Activated CD4-positive, alpha-beta T cell treated with anti-CD3 and anti-CD28 coated beads, Interleukin-2, amount 50 U/mL, for 48 hours (primary cell): ENCODE results near the gene APOL6.
"Not testable (repeated sequence)": the region's sequence is repeated elsewhere in the genome, so short reads cannot be mapped to it uniquely, and the experiment has no call there.

Experiments used
- DNase-seq, 2 experiments: peaks; one replicate each; pipeline ENCODE4 v3.0.0-alpha.2; 2020

APOL6 gene

DNA sequence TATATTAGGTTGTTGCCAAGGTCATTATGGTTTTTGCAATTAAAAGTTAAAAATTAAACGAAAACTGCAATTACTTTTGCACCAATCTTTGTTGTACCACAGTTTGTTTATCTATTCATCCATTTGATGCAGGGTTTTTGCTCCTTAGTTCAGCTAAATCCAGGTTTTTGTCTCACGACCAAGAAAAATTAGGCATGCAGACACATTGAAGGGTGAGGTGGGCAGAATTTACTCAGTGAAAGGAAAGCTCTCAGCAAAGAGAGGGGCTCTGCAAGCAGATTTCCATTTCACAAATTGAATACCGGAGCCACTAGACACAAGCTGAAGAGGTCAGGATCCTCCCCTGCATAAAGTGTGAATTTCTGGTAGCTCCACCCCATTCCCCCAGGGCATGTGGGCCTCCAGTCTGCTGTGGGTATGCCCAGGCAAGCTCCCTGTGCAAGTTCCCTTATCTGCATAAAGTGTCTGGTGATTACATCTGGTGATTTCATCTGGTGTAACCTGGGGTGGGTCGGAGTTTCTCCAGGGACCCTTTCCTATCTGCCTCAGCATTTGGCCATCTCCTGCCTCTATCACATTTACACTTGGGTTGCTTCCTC, 33.3 kb downstream of the APOL6 start:
- no peak for DNase-seq

DNA sequence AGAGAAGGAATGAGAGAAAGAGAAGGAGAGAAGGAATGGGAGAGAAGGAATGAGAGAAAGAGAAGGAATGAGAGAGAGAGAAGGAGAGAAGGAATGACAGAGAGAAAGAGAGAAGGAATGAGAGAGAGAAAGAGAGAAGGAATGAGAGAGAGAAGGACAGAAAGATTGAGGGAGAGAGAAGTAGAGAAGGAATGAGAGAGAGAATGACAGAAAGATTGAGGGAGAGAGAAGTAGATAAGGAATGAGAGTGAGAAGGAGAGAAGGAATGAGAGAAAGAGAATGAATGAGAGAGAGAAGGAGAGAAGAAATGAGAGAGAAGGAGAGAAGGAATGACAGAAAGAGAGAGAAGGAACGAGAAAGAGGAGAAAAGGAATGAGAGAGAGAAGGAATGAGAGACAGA, 35.3 kb downstream of the APOL6 start:
- DNase-seq: no peak

DNA sequence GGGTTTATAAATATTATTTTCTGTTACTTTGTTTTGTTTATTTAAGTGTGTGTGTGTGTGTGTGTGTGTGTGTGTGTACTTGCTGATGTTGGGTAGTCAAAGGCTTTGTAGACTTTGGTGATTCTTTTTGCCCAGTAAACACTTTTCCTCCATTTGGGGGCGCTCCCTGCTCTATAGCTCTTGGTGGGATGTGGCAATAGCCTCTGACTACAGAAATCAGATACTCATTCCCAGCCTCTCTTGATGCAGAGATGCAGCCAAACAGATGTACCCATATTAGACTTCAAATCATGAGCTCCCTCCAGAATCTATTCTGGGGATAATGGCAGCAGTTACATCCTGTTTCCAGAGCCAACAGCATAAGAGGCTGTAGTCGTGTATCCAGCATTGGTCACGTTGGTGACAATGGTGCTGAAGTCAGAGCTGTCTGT, 36.0 kb downstream of the APOL6 start:
- DNase-seq: no peak

DNA sequence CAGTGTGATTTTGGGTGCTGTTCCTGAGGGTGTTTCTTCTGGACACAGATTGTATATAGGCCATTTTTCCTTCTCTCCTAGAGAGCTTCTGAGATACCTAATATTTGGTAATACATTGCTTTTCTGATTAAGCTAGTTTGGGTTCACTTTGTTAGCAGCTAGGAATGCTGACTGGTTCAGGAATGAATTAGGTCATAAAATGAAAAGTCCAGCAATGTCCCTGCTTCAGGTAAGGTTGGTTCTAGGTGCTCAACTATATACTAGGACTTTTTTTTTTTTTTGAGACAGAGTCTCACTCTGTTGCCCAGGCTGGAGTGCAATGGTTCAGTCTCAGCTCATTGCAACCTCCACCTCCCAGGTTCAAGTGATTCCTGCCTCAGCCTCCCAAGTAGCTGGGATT, 36.5 kb downstream of the APOL6 start:
- no peak for DNase-seq

DNA sequence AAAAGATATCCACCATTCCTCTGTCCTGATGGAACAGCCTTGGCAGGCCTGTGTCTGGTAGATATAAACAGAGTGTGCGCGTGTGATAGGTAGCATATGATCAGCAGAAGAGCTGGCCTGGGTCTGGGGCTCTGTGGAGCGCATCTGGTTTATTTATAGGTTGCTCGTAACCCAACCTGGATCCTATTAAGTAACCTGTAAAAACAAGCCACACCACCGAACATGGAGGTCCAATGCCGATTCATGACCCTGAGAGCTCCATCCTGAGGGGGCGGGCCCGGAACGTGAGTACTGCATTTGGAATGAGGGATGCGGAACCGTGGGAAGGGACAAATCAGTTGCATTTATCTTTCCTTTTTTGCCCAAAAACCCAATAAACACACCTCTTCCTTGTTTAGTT, 37.5 kb downstream of the APOL6 start:
- DNase-seq: no peak

DNA sequence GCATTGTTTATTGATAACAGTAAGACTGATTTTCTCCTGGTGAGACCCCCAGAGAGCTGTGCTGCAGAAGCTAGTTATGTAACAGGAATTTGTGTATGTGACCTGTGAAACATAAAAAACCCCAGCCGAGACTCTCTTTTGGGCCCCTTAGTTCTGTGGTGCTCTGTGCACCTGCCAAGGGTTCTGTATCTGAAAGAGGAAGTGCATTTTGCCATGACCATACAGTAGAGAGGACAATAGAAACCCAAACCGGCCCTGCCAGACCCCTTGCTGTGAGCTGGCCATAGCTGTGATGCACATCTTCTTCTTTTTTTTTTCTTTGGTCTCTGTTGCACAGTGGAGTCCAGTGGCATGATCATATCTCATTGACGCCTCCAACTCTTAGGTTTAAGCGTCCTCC, 38.1 kb downstream of the APOL6 start:
- DNase-seq: no peak

DNA sequence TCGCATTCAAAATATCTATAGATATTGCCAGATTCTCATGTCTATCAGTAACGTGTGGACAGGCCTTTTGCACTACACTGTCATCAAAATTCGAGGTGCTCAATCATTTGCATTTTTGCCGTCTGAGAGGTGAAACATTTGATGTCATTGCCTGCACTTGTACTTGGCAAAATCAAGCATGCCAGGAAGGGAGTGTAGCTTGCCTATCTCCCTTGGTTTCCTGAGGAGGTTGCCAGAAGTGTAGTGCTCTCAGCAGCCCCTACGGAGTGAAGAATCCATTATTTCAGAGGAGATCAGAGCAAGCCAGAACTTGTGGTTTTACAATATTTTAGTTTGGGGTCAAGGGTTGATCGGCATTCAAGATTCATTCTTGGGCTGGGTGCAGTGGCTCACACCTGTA, 39.2 kb downstream of the APOL6 start:
- no peak for DNase-seq

DNA sequence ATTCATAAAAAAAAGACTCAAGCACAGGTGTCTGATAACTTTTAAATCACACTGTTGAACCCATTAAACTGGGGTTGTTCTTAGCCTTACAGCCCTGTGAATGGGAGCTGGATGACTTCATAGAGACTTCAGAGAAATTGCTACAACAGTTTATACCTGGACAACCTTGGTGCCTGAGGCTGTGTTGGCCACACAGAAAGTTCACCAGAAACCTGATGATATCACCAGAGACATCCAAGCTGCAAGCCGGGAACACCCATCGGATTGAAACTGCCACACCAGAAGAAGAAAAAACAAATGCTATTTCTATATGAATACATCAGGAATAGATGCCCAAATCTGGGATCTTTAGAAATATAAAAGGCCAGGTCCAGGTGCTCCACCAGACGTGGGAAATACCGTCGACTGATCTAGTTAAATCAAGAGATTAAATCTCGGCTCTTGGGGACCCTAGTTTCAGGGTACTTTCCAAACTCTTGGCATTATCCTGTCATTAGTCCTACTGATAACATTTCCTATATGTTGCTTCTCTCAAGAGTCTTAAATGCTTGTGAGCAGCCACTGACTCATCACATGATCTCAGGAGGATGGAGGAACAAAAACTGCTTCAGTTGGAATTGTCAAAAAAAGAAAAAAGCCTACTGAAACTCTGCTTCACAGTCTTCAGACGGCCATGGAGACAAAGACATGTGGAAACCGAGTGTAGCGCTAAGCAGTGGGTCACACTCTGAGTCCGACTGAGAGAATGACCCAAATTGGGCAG, 40.8 kb downstream of the APOL6 start:
- DNase-seq: no peak

DNA sequence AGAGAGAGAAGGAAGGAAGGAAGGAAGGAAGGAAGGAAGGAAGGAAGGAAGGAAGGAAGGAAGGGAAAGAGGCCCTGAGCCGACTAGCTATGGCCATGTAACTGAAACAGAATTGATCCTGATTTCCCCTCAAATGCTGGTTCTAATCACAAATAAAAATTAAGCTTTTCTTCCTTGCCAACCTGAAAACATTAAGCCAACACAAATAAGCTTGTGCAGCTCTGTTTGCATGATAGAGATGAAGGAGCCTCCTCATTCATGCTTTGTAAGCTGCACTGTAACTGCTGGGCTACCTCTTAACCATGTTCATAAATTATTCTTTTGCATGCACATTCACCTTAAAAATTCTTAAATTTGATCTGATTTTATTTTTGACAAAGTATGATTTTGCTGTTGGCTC, 41.8 kb downstream of the APOL6 start:
- no peak for DNase-seq

DNA sequence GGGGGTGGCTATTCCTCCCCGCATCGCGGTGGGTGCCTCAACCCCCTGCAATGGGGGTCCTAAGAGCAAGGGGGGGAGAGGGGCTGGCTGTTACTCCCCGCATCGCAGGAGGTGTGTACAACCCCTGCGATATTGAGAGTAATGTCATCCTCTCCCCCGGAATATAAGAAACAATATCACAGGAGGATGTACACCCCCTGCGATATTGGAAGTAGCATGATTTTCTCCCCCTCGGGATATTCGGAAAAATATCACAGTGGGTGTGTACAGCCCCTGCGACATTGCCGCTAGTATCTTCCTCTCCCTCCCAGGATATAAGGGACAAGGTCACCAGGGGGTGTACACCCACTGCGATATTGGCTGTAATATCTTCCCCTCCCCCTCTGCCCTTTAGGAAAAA, 47.0 kb downstream of the APOL6 start:
- no peak for DNase-seq

DNA sequence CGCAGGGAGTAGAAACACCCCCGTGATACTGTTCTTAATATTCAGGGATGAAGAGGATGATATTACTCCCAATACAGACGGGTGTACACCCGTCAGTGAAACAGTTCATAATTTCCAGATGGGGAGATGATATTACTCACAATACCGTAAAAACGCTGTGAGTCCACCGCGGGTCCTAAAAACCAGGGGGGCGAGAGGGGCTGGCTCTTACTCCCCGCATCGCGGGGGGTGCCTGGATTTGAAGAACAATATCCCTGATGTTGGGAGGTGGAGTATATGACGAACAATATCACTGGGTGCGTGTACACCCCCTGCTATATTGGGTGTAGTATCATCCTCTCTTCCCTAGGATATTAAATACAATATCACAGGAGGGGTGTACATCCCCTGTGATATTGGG, 48.9 kb downstream of the APOL6 start:
- DNase-seq: no peak

DNA sequence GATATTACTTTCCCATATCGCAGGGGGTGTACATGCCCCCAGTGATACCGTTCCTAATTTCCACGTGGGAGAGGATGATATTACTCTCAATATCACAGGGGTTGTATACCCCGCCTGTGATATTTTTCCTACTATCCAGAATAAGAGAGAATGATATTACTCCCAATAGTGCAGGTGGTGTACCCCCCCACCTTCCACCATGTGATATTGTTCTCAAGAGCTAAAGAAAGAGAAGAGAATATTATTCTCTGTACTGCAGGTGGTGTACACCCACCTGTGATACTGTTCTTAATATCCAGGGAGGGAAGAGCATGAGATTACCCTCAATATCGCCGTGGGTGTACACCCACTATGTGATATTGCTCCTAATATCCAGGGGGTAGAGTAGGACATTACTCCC, 51.6 kb downstream of the APOL6 start:
- not testable (repeated sequence) for DNase-seq

DNA sequence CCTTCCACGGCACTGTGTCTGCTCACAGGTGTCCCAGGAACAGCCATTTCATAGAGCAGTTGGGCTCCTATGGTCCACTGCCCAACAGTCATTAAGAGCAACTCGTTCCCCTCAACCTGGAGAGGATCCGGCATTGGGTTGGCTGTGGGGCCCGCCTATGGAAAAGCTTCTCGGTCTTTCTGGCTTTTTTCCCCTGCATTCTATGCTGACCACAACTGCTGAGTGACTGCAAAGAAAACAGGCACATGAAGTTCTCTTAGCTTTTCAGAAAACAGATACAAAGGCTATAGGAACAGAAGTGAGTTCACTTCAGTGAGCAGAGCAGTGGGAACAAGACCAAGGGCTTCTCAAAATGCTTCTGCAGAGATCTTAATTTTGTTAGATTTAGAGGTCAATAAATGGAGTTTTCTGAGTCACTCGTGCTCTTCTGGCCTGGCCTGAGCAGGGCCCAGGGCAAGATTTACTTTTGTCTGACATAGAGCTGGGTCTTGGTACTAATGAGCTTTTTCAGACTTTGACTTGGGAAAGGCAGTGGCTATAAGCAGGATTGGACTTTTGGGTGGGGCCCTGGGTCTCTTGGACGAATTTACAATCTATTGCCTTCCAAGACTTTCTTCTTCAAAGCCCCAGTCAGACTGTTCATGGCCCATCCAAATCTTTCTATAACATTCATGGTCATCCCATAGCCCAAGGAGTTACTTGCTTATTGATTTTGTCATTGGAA, 55.8 kb downstream of the APOL6 start:
- DNase-seq: no peak

DNA sequence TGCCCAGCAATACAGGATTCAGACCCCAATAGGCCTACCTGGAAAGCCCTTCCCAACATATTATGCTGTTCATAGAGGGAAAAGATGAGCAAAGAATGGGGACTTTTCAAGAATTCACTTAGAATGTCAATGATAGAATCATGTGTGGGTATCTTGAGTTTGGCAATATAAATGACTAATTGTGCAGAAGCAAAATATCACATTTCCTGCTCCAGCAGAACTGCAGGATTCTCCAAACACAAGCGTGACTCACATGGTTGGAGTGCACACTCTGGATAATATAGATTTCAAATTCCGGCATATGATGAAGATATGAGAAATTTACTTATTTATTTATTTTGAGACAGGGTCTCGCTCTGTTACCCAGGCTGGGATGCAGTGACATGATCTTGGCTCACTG, 56.9 kb downstream of the APOL6 start:
- DNase-seq: no peak

DNA sequence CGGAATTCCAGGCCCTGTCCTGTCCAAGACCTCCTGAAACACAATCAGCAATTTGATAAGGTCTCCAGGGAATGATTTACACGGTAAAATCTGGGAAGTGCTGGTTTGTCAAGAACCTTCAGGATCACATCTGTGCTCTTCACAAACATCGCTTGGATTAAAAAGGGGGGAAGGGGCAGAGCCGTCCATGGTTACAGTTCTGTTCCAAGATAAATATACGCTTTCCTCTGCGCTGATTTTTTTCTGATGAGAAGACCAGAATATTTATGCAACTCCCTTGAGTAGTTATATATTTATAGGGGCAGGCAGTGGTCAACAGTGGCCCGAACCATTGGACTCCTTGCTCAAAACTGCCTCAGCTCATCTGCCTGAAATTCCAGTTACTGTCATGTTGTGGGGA, 60.2 kb downstream of the APOL6 start:
- DNase-seq: no peak

DNA sequence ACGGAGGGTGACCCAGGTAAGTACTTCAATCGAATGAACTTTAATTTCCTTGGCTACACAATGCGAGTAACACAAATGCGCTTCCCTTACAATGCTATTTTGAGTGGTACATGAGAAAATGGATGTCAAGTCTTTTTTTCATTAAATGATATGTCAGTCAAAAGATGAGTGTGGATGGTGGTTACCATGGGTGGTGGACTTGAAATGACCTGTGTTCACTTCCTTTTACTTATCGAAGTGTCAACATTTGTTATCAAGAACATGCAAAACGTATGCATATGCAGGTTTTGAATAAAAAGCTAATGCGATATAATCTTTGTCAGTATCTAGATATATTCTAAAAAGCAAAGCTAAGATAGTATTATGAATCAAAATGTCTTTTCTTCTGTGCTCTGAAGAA, 60.7 kb downstream of the APOL6 start:
- DNase-seq: no peak

DNA sequence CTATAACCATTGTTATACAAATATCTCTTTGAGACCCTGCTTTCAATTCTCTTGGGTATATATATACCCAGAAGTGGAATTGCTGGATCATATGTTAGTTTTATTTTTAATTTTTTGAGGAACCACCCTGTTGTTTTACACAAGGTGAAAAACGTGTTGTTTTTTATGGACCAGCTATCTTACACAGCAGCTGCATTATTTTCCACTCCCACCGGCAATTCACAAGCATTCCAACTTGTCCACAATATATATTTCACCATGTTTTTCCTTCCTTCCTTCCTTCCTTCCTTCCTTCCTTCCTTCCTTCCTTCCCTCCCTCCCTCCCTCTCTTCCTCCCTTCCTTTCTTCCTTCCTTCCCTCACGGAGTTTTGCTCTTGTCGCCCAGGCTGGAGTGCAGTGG, 63.1 kb downstream of the APOL6 start:
- no peak for DNase-seq

DNA sequence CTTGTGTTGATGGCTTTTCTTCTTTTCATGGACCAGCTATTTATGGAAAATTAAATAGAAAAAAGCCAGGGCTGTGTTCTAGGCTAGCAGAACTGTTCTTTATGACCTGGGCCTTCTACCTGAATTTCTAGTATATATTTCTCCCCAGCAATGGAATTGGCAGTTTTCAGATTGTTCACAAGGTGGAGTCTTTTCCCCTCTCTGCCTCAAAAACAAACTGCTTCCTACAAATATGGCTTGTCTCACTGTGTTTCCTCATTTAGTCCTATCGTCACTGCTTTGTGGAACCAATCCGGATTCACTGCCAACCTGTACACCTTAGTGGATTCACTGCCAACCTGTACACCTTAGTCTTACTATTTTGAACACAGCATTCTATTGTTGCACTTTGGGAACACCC, 64.4 kb downstream of the APOL6 start:
- no peak for DNase-seq

DNA sequence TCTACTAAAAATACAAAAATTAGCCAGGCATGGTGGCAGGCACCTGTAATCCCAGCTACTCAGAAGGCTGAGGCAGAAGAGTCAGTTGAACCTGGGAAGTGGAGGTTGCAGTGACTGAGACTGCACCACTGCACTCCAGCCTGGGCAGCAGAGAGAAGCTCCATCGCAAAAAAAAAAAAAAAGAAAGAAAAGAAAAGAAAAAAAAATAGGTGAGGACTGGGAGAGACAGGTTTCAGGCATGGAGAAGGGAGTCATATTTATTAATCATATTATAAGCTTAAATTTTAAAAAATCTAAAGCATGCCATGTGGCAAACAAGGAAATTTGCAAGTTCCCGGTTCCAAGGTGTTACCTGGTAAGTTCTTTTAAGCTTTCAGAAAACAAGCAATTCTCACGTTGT, 69.3 kb downstream of the APOL6 start, which contains the start of gene APOL5:
APOL5 (plus strand) TSS at position 301 of the 400 bp plus-strand sequence; CDS start at position 301, 0 bp downstream.
- DNase-seq: no peak
